ENCODE measurements around the gene PIGT. TPM values are rescaled to one million over a fixed set of nuclear protein-coding genes. Genes with fewer than 3 reads are reported as not detected.

PIGT gene
- total RNA-seq, 1 experiment from 2014 or later, result 193 TPM

- H3K9me3 Mint-ChIP-seq (ENCODE audit: low read depth, unreplicated experiment), result no peaks in the 10 kb centered on the region
- intact Hi-C loops (cut with micrococcal nuclease; ENCODE audit: unreplicated experiment), result no loop called here
- BruUV-seq (replicated peaks), result no TSS peak
- CTCF ChIA-PET, result interaction anchor here (0.9 kb wide), 1 partner anchor 39 kb away, joined by 3 read pairs; no protein-coding TSS in a partner anchor
- H3K4me1 Mint-ChIP-seq (ENCODE audit: low read depth, unreplicated experiment), result peaks cover 16% of the 10 kb centered on the region
- no peaks in the 10 kb centered on the region for H3K27me3 Mint-ChIP-seq (ENCODE audit: unreplicated experiment)
- no peak overlapping the region for H3K27ac Mint-ChIP-seq (ENCODE audit: unreplicated experiment)
- no peak for DNase-seq
- TF ChIP-seq, protein P1, sequence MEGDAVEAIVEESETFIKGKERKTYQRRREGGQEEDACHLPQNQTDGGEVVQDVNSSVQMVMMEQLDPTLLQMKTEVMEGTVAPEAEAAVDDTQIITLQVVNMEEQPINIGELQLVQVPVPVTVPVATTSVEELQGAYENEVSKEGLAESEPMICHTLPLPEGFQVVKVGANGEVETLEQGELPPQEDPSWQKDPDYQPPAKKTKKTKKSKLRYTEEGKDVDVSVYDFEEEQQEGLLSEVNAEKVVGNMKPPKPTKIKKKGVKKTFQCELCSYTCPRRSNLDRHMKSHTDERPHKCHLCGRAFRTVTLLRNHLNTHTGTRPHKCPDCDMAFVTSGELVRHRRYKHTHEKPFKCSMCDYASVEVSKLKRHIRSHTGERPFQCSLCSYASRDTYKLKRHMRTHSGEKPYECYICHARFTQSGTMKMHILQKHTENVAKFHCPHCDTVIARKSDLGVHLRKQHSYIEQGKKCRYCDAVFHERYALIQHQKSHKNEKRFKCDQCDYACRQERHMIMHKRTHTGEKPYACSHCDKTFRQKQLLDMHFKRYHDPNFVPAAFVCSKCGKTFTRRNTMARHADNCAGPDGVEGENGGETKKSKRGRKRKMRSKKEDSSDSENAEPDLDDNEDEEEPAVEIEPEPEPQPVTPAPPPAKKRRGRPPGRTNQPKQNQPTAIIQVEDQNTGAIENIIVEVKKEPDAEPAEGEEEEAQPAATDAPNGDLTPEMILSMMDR (IDR thresholded peaks at IDR 0.05; ENCODE audit: unreplicated experiment), result no peak
- H3K4me3 Mint-ChIP-seq (ENCODE audit: low read depth, unreplicated experiment), result no peak overlapping the region
- peaks cover 16% of the 10 kb centered on the region for H3K36me3 Mint-ChIP-seq (ENCODE audit: insufficient read depth, unreplicated experiment)
Observed at GRCh38 chr20:45413479-45413878, 2.5 kb upstream of the PIGT start.

DNA sequence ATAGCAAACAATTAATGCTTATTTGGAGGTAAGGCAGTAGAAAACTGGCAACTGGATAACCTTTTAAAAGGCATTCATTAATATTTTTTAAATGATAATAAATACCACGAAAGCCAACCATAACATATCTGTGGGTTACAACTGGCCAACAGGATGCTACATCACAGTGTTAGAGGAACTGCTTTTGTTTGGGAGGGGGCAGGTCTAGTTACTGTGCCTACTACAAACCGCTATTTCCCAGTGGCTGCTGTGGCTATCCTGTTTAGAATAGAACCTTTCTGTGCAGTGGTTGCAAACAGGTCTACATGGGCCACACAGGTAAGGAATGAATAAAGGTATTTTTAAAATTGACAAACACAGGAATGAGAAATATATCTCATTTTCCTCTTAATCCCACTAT is 976 bp downstream of the PIGT start:
- TSS peak; percentile 49 for BruUV-seq (replicated peaks)
- intact Hi-C loops (cut with micrococcal nuclease; ENCODE audit: unreplicated experiment), result loop anchor here (2.0 kb wide), 1 partner anchor 54 kb away; the partner anchor contains the start of gene SYS1
- CTCF ChIA-PET, result interaction anchor here (1.2 to 2.1 kb wide), 2 partner anchors 20 kb away, joined by 5 to 10 read pairs; no protein-coding TSS in a partner anchor
- Mint-ChIP-seq H3K36me3 (ENCODE audit: insufficient read depth, unreplicated experiment) (peaks cover 29% of the 10 kb centered on the region), H3K4me3 (ENCODE audit: low read depth, unreplicated experiment) (peak overlapping the region; percentile 92), H3K27ac (ENCODE audit: unreplicated experiment) (peak overlapping the region; percentile 80), H3K9me3 (ENCODE audit: low read depth, unreplicated experiment) (no peaks in the 10 kb centered on the region), H3K4me1 (ENCODE audit: low read depth, unreplicated experiment) (peaks cover 23% of the 10 kb centered on the region), H3K27me3 (ENCODE audit: unreplicated experiment) (no peaks in the 10 kb centered on the region)
- TF ChIP-seq, protein P1 (IDR thresholded peaks at IDR 0.05; ENCODE audit: unreplicated experiment), result no peak
- DNase-seq, result no peak

GRCh38 chr20:45419188-45420091 is 3.5 kb downstream of the PIGT start:
- no peak overlapping the region for H3K4me3 Mint-ChIP-seq (ENCODE audit: low read depth, unreplicated experiment)
- CTCF ChIA-PET, result interaction anchor here (0.6 to 1.6 kb wide), 5 partner anchors 10 to 96 kb away, joined by 3 to 10 read pairs (median 5); no protein-coding TSS in a partner anchor
- intact Hi-C loops (cut with micrococcal nuclease; ENCODE audit: unreplicated experiment), result no loop called here
- no peaks in the 10 kb centered on the region for H3K27me3 Mint-ChIP-seq (ENCODE audit: unreplicated experiment)
- H3K36me3 Mint-ChIP-seq (ENCODE audit: insufficient read depth, unreplicated experiment), result peaks cover 42% of the 10 kb centered on the region
- H3K27ac Mint-ChIP-seq (ENCODE audit: unreplicated experiment), result peak overlapping the region; percentile 81
- TF ChIP-seq, protein P1 (IDR thresholded peaks at IDR 0.05; ENCODE audit: unreplicated experiment), result no peak
- DNase-seq, result peak; percentile 57
- no peaks in the 10 kb centered on the region for H3K9me3 Mint-ChIP-seq (ENCODE audit: low read depth, unreplicated experiment)
- H3K4me1 Mint-ChIP-seq (ENCODE audit: low read depth, unreplicated experiment), result peaks cover 23% of the 10 kb centered on the region
- BruUV-seq (replicated peaks), result no TSS peak

- peak overlapping the region; percentile 81 for H3K27ac Mint-ChIP-seq (ENCODE audit: unreplicated experiment)
- CTCF ChIA-PET, result interaction anchor here (1.0 to 1.6 kb wide), 4 partner anchors 9 to 97 kb away, joined by 4 to 10 read pairs (median 7); no protein-coding TSS in a partner anchor
- peaks cover 23% of the 10 kb centered on the region for H3K4me1 Mint-ChIP-seq (ENCODE audit: low read depth, unreplicated experiment)
- DNase-seq, result no peak
- H3K27me3 Mint-ChIP-seq (ENCODE audit: unreplicated experiment), result no peaks in the 10 kb centered on the region
- TF ChIP-seq, protein P1 (IDR thresholded peaks at IDR 0.05; ENCODE audit: unreplicated experiment), result no peak
- H3K9me3 Mint-ChIP-seq (ENCODE audit: low read depth, unreplicated experiment), result no peaks in the 10 kb centered on the region
- no TSS peak for BruUV-seq (replicated peaks)
- intact Hi-C loops (cut with micrococcal nuclease; ENCODE audit: unreplicated experiment), result no loop called here
- no peak overlapping the region for H3K4me3 Mint-ChIP-seq (ENCODE audit: low read depth, unreplicated experiment)
- H3K36me3 Mint-ChIP-seq (ENCODE audit: insufficient read depth, unreplicated experiment), result peaks cover 46% of the 10 kb centered on the region
Observed at GRCh38 chr20:45420125-45420524, 4.2 kb downstream of the PIGT start.
